PC-3 (cell line): Measurements from ENCODE around the gene OR2AE1.

Experiments used
- EZH2 ChIP-seq: fragments of 300-600 bp; sonication (generic); IDR thresholded peaks from one replicate; pipeline ENCODE4 v1.6.1; 2017; ENCODE audit warnings: antibody characterized with exemption, mild to moderate bottlenecking, low read length; ENCODE audit not compliant: unreplicated experiment
- EZH2phosphoT487 ChIP-seq: fragments of 300-600 bp; sonication (generic); IDR thresholded peaks from 2 replicates; pipeline ENCODE4 v1.6.1; 2018; ENCODE audit warnings: mild to moderate bottlenecking, antibody characterized with exemption, low read length, borderline replicate concordance
- TF ChIP-seq, protein P1 (sequence below): fragments of 300-600 bp; sonication (generic); conservative IDR thresholded peaks from 2 replicates; pipeline ENCODE4 v1.5.1; 2017; ENCODE audit warnings: antibody characterized with exemption, low read depth, mild to moderate bottlenecking, low read length

DNA sequence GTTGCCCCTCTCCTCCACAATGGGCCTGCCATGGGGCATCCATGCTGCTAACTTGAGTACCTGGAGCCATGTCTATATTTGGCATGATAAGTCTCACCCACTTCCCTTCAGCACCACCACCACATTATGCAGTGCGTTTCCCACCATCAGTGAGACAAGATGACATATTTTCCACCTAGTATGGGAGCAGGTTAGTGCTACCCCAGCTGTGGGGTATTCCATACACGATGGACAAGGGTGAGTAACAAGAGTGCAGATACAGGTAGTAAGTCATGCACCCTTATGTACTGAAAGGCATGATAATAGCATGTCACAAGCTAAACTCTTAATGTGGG is 21.2 kb upstream of the OR2AE1 start:
- TF ChIP-seq, protein P1, sequence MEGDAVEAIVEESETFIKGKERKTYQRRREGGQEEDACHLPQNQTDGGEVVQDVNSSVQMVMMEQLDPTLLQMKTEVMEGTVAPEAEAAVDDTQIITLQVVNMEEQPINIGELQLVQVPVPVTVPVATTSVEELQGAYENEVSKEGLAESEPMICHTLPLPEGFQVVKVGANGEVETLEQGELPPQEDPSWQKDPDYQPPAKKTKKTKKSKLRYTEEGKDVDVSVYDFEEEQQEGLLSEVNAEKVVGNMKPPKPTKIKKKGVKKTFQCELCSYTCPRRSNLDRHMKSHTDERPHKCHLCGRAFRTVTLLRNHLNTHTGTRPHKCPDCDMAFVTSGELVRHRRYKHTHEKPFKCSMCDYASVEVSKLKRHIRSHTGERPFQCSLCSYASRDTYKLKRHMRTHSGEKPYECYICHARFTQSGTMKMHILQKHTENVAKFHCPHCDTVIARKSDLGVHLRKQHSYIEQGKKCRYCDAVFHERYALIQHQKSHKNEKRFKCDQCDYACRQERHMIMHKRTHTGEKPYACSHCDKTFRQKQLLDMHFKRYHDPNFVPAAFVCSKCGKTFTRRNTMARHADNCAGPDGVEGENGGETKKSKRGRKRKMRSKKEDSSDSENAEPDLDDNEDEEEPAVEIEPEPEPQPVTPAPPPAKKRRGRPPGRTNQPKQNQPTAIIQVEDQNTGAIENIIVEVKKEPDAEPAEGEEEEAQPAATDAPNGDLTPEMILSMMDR: no peak
- TF ChIP-seq EZH2phosphoT487 (no peak), EZH2 (no peak)
